K562 (cell line): ENCODE results near the gene NR6A1. TPM values are rescaled to one million over a fixed set of nuclear protein-coding genes. Genes with fewer than 3 reads are reported as not detected.
A peak's percentile ranks its signal among the peaks of the same experiment; 100 is the strongest.

ENCODE experiments used
- ATAC-seq: fragments of 200-7000 bp; cut with Tn5 transposase; 3 replicates; pipeline ENCODE4 v1.9.1; 2020; ENCODE audit warnings: moderate library complexity
- BruUV-seq: library from RNA; stranded (reverse); fragments of 400-500 nt; replicated peaks from 2 replicates; lab custom pipeline; 2021; lab: Mats Ljungman, UMichigan
- CTCF ChIA-PET: fragments of 300-600 bp; formaldehyde crosslinking; extraction: SDS; loops from one replicate; lab custom pipeline; 2021; ENCODE audit warnings: low intra/inter-chr PET ratio; lab: Yijun Ruan, JAX
- POLR2A ChIA-PET: fragments of 300-600, 350-650 bp; sonication (Branson Sonifier 250); formaldehyde crosslinking; extraction: SDS; loops from one replicate; lab custom pipeline; 2021; ENCODE audit warnings: antibody characterized with exemption, inconsistent platforms; lab: Yijun Ruan, JAX
- DNase-seq, 4 experiments: peaks; one replicate each; pipeline versions ENCODE4 v3.0.0 to v3.0.0-alpha.2; 2011 to 2018; ENCODE audit warnings: low spot score in 3 of 4, mixed read lengths in 3 of 4; ENCODE audit errors: extremely low read depth in 1 of 4
- FAIRE-seq: peaks from 2 replicates; lab custom pipeline; 2011; peaks lifted over from hg19 to GRCh38; lab: Jason Lieb, UNC
- H2AFZ ChIP-seq: 2 replicates; pipeline ENCODE4 v1.6.0; 2011; ENCODE audit warnings: low read depth, low read length, control low read depth, inconsistent platforms
- H3K27ac ChIP-seq: fragments of 200-600 bp; 3 replicates; pipeline ENCODE4 v1.8.0; 2011; ENCODE audit warnings: low read depth, mild to moderate bottlenecking, control low read depth, inconsistent platforms, low read length, moderate library complexity, mixed read lengths; ENCODE audit errors: extremely low read depth
- H3K27me3 ChIP-seq, 2 experiments: fragments of 300-600 bp in 1 of 2; 2 replicates in 1 of 2; 3 replicates in 1 of 2; pipeline versions ENCODE4 v1.6.0 to v1.8.0; 2011; ENCODE audit warnings: inconsistent platforms in 2 of 2, low read length in 2 of 2, mild to moderate bottlenecking in 1 of 2, mixed read lengths in 1 of 2, moderate library complexity in 1 of 2; ENCODE audit not compliant: control insufficient read depth in 2 of 2, insufficient read depth in 2 of 2
- H3K36me3 ChIP-seq: fragments of 300-600 bp; 3 replicates; pipeline ENCODE4 v1.8.0; 2011; ENCODE audit warnings: mild to moderate bottlenecking, low read length, inconsistent platforms; ENCODE audit not compliant: control insufficient read depth, insufficient read depth
- H3K4me1 ChIP-seq, 2 experiments: fragments of 200-600 bp in 1 of 2; replicated peaks in 1 of 2; 2 replicates in 1 of 2; 3 replicates in 1 of 2; pipeline versions ENCODE4 v1.5.1 to v1.8.0; 2011; ENCODE audit warnings: inconsistent platforms in 2 of 2, low read length in 2 of 2, mild to moderate bottlenecking in 1 of 2, mixed read lengths in 1 of 2, moderate library complexity in 1 of 2; ENCODE audit not compliant: control insufficient read depth in 2 of 2, insufficient read depth in 2 of 2
- H3K4me2 ChIP-seq: 2 replicates; pipeline ENCODE4 v1.6.1; 2011; ENCODE audit warnings: low read length, control low read depth, inconsistent platforms, mixed read lengths; ENCODE audit not compliant: insufficient read depth
- H3K4me3 ChIP-seq: fragments of 200-600 bp; sonication (generic), shearing (Covaris generic); 2 replicates; pipeline ENCODE4 v1.5.1; 2016; ENCODE audit warnings: control low read depth, inconsistent platforms
- H3K79me2 ChIP-seq: fragments of 200-600 bp; 3 replicates; pipeline ENCODE4 v1.8.0; 2011; ENCODE audit warnings: low read length, inconsistent platforms; ENCODE audit not compliant: control insufficient read depth, insufficient read depth
- H3K9ac ChIP-seq, 2 experiments: 2 replicates each; pipeline versions ENCODE4 v1.6.0 to v1.6.1; 2011; ENCODE audit warnings: low read depth in 2 of 2, low read length in 2 of 2, control low read depth in 1 of 2, inconsistent platforms in 1 of 2, mild to moderate bottlenecking in 1 of 2, mixed read lengths in 1 of 2; ENCODE audit not compliant: insufficient read depth in 1 of 2
- H3K9me1 ChIP-seq: one replicate; pipeline ENCODE4 v1.6.0; 2011; ENCODE audit warnings: inconsistent platforms, mild to moderate bottlenecking, low read length, moderate library complexity; ENCODE audit not compliant: control insufficient read depth, insufficient read depth
- H3K9me3 ChIP-seq: replicated peaks from 2 replicates; pipeline ENCODE4 v1.5.1; 2011; ENCODE audit warnings: low read depth, low read length, inconsistent platforms; ENCODE audit not compliant: control insufficient read depth, insufficient read depth
- H4K20me1 ChIP-seq: replicated peaks from 2 replicates; pipeline ENCODE4 v1.6.1; 2011; ENCODE audit warnings: low read length, inconsistent platforms, mixed read lengths; ENCODE audit not compliant: control insufficient read depth, insufficient read depth
- MED1 ChIP-seq: sonication (generic); formaldehyde crosslinking; IDR thresholded peaks from 2 replicates; pipeline ENCODE4 v1.8.1; 2023; ENCODE audit warnings: missing genetic modification reagents, borderline replicate concordance
- WGBS: fragments of 100-300 bp; shearing (Covaris generic); methylation state at CpG from one replicate; pipeline ENCODE4 v1.1.6; 2016; ENCODE audit warnings: low coverage, mixed read lengths; ENCODE audit not compliant: insufficient coverage; ENCODE audit errors: missing lambda C conversion rate; 5-methylcytosine and 5-hydroxymethylcytosine counted together
- in situ Hi-C: fragments of 300-500 bp; cut with MboI; formaldehyde crosslinking; loops from 4 replicates; pipeline ENCODE4 v1.15.0; 2018; ENCODE audit warnings: inconsistent platforms, mixed read lengths
- intact Hi-C: fragments of 100-400 bp; cut with micrococcal nuclease; formaldehyde crosslinking; loops from 2 replicates; pipeline ENCODE4 v1.14.2; 2022
- polyA plus RNA-seq, 8 experiments: library from polyadenylated mRNA; depleted of rRNA in 4 of 8; stranded (reverse) in 5 of 8; unstranded in 3 of 8; fragments of >200 nt; fragmentation: Nextera tagmentation in 2 of 8; fragmentation: Illumina TruSeq in 1 of 8; extraction: Ambion mirVana in 2 of 8; extraction: Trizol in 1 of 8; gene quantifications; 2 replicates each; pipeline versions ENCODE4 v1.2.1 to v1.2.3, GENCODE V29; 2011 to 2014; ENCODE audit warnings: inconsistent platforms in 1 of 8, missing spikeins in 1 of 8
- total RNA-seq, 7 experiments: library from RNA; depleted of rRNA in 6 of 7; stranded (reverse); fragments of >200 nt in 6 of 7; fragmentation: Illumina TruSeq in 2 of 7; extraction: Trizol in 2 of 7; gene quantifications; 2 replicates each; pipeline versions ENCODE4 v1.2.1 to v1.2.3, GENCODE V29; 2011 to 2021; ENCODE audit warnings: low replicate concordance in 1 of 7
- TF ChIP-seq, protein P1 (sequence below): fragments of 250-450 bp; sonication (Bioruptor Pico); IDR thresholded peaks from 2 replicates; pipeline ENCODE4 v1.4.0; 2020

Gene NR6A1
- total and polyA plus RNA-seq, 9 of the 15 experiments (the other 6 are each of a cell fraction or from before 2014, with no cell fraction given) = 9.7 to 55.4 (median 28.3) TPM

DNA sequence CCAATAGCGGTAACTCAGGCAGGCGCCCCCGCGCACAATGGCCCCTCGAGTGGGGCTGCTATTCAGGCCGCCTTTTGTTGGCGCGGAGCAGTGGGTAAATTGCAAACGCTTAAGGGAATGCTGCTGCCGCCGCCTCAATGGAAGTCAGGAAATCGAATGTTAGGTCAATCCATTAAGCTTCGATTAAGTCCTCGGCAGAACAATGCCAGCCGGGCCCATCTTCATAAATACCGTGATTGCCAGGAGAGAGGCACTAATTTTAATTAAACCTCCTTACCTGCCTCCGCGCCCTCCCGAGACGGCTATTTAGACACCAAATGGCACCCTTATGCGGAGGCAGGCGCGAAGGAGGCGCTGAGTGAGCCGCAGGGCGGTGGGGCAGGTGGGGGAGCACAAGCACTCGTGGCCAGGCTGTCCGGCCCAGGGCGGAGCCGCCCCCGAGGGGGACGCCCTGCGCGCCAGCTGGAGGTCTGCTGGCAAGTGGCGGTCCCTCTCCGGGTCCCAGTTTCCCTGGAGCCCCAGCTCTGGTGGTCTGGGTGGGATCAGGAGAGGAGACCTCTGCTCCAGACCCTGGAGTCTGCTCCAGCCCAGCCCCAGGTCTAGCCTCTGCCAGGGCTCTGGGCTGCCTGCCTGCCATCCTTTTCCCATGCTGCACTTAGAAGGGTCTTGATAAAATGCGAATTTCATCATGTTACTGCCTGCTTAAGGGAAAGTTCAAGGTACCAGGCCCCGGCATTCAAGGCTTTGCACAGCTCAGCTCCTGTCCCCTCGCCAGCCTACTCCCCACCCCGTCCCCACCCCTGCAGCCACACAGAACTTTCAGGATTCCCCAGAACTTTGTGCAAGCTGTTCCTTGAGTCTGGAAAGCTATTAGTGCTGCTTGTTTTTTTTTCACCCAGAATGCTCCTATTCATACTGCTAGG is 283.6 kb downstream of the NR6A1 start:
- WGBS = 19% methylated on average over 37 of the region's 40 CpGs
- in situ Hi-C loops (no loop called here), intact Hi-C loops (no loop called here)
- CTCF ChIA-PET = no interaction called here
- Histone ChIP-seq H3K27me3 (peaks cover 33 to 81% of the 10 kb centered on the region in 2 experiments), H4K20me1 (peaks cover 21% of the 10 kb centered on the region; the same call in 1 of the 2 replicates), H3K9me3 (no peaks in the 10 kb centered on the region), H3K4me2 (no peak overlapping the region), H3K9me1 (no peaks in the 10 kb centered on the region), H3K4me1 (peaks cover 0 to 30% of the 10 kb centered on the region in 2 experiments; a peak in 2 of 5 replicates), H3K4me3 (no peak overlapping the region), H3K79me2 (no peaks in the 10 kb centered on the region), H3K27ac (no peak overlapping the region), H3K36me3 (no peaks in the 10 kb centered on the region), H2AFZ (no peak overlapping the region)
- no TSS peak for BruUV-seq
- DNase-seq (peak in 2 of 4 experiments; percentile 32 to 43), FAIRE-seq (no peak), ATAC-seq (no peak)
- POLR2A ChIA-PET = interaction anchor here (1.1 kb wide), 1 partner anchor 108 kb away, joined by 3 read pairs; no protein-coding TSS in a partner anchor
- TF ChIP-seq MED1 (CRISPR knock-in tag) = no peak
- TF ChIP-seq, protein P1, sequence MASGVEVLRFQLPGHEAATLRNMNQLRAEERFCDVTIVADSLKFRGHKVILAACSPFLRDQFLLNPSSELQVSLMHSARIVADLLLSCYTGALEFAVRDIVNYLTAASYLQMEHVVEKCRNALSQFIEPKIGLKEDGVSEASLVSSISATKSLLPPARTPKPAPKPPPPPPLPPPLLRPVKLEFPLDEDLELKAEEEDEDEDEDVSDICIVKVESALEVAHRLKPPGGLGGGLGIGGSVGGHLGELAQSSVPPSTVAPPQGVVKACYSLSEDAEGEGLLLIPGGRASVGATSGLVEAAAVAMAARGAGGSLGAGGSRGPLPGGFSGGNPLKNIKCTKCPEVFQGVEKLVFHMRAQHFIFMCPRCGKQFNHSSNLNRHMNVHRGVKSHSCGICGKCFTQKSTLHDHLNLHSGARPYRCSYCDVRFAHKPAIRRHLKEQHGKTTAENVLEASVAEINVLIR (CRISPR knock-in tag) = no peak
- TF ChIP-seq, all 486 proteins: peak for 0
- H3K9ac ChIP-seq = no peak overlapping the region
